Liver (tissue), 9 donors: ENCODE results near the gene RER1. TPM values are rescaled to one million over a fixed set of nuclear protein-coding genes. Genes with fewer than 3 reads are reported as not detected.

Experiments used
- DNase-seq: peaks from one replicate; pipeline ENCODE4 v3.0.0-alpha.2; 2017; ENCODE audit warnings: low spot score
- H3K27ac ChIP-seq, 2 donors: one replicate each; pipeline ENCODE4 v1.7.0; 2013; ENCODE audit warnings: inconsistent platforms in 2 of 2, low read length in 2 of 2, control low read depth in 1 of 2, low read depth in 1 of 2, mild to moderate bottlenecking in 1 of 2
- H3K27me3 ChIP-seq, 4 donors: one replicate each; pipeline versions ENCODE4 v1.6.1 to v1.7.0; 2013; ENCODE audit warnings: low read length in 3 of 4, inconsistent platforms in 1 of 4, mild to moderate bottlenecking in 1 of 4, moderate library complexity in 1 of 4; ENCODE audit not compliant: control insufficient read depth in 4 of 4, insufficient read depth in 4 of 4
- H3K36me3 ChIP-seq, 4 donors: one replicate each; pipeline versions ENCODE4 v1.6.1 to v1.7.0; 2013; ENCODE audit warnings: low read length in 3 of 4, mild to moderate bottlenecking in 3 of 4, low read depth in 1 of 4, moderate library complexity in 1 of 4; ENCODE audit not compliant: control insufficient read depth in 4 of 4, insufficient read depth in 3 of 4
- H3K4me1 ChIP-seq, 4 donors: one replicate each; pipeline versions ENCODE4 v1.6.1 to v1.7.0; 2013; ENCODE audit warnings: low read length in 3 of 4, mild to moderate bottlenecking in 3 of 4, moderate library complexity in 1 of 4; ENCODE audit not compliant: control insufficient read depth in 4 of 4, insufficient read depth in 4 of 4
- H3K4me3 ChIP-seq, 3 donors: one replicate each; pipeline versions ENCODE4 v1.6.1 to v1.7.0; 2013; ENCODE audit warnings: low read length in 3 of 3, control low read depth in 1 of 3, low read depth in 1 of 3, mild to moderate bottlenecking in 1 of 3
- H3K9ac ChIP-seq, 2 donors: one replicate each; pipeline ENCODE4 v1.7.0; 2013; ENCODE audit warnings: low read length in 2 of 2, mild to moderate bottlenecking in 2 of 2, moderate library complexity in 2 of 2, control low read depth in 1 of 2, low read depth in 1 of 2
- H3K9me3 ChIP-seq, 4 donors: one replicate each; pipeline versions ENCODE4 v1.6.1 to v1.7.0; 2013; ENCODE audit warnings: low read length in 3 of 4; ENCODE audit not compliant: control insufficient read depth in 4 of 4
- CTCF ChIP-seq: fragments of 150-350 bp; IDR thresholded peaks from 2 replicates; pipeline ENCODE4 v1.5.1; 2017; ENCODE audit warnings: improper control_type of control experiment, low read depth, low read length; ENCODE audit not compliant: missing input control
- EGR1 ChIP-seq, 2 donors: IDR thresholded peaks; 2 replicates each; pipeline ENCODE4 v1.6.1; 2016 to 2018; ENCODE audit warnings: antibody characterized with exemption in 2 of 2, low read depth in 2 of 2
- FOXA1 ChIP-seq: IDR thresholded peaks from 2 replicates; pipeline ENCODE4 v1.6.1; 2016; ENCODE audit warnings: antibody characterized with exemption
- FOXA2 ChIP-seq: IDR thresholded peaks from 2 replicates; pipeline ENCODE4 v1.6.1; 2016; ENCODE audit warnings: antibody characterized with exemption
- GABPA ChIP-seq, 2 donors: IDR thresholded peaks in 1 of 2; conservative IDR thresholded peaks in 1 of 2; 2 replicates each; pipeline ENCODE4 v1.6.1; 2016; ENCODE audit warnings: antibody characterized with exemption in 2 of 2, mild to moderate bottlenecking in 1 of 2, moderate library complexity in 1 of 2
- HNF4A ChIP-seq, 2 donors: conservative IDR thresholded peaks; 2 replicates each; pipeline ENCODE4 v1.6.1; 2016; ENCODE audit warnings: antibody characterized with exemption in 2 of 2, mild to moderate bottlenecking in 2 of 2
- HNF4G ChIP-seq: IDR thresholded peaks from 2 replicates; pipeline ENCODE4 v1.6.1; 2016; ENCODE audit warnings: antibody characterized with exemption
- JUND ChIP-seq, 2 donors: IDR thresholded peaks; 2 replicates each; pipeline ENCODE4 v1.6.1; 2016; ENCODE audit warnings: antibody characterized with exemption in 2 of 2
- NR2F2 ChIP-seq: IDR thresholded peaks from 2 replicates; pipeline ENCODE4 v1.6.1; 2016; ENCODE audit warnings: antibody characterized with exemption
- RAD21 ChIP-seq, 2 donors: IDR thresholded peaks; 2 replicates each; pipeline ENCODE4 v1.6.1; 2016; ENCODE audit warnings: antibody characterized with exemption in 2 of 2, mild to moderate bottlenecking in 2 of 2
- REST ChIP-seq: IDR thresholded peaks from 2 replicates; pipeline ENCODE4 v1.6.1; 2016; ENCODE audit warnings: antibody characterized with exemption, mild to moderate bottlenecking
- RXRA ChIP-seq, 2 donors: IDR thresholded peaks; 2 replicates each; pipeline ENCODE4 v1.6.1; 2017 to 2018; ENCODE audit warnings: antibody characterized with exemption in 2 of 2, mild to moderate bottlenecking in 1 of 2
- SP1 ChIP-seq: IDR thresholded peaks from 2 replicates; pipeline ENCODE4 v1.6.1; 2018; ENCODE audit warnings: antibody characterized with exemption, mild to moderate bottlenecking
- TAF1 ChIP-seq: conservative IDR thresholded peaks from 2 replicates; pipeline ENCODE4 v1.6.1; 2016; ENCODE audit warnings: antibody characterized with exemption, mild to moderate bottlenecking
- YY1 ChIP-seq: IDR thresholded peaks from 2 replicates; pipeline ENCODE4 v1.6.1; 2016; ENCODE audit warnings: antibody characterized with exemption, mild to moderate bottlenecking
- WGBS: extraction: QIAGEN DNeasy Blood & Tissue Kit; methylation state at CpG from one replicate; pipeline ENCODE4 v1.1.7; 2013; 5-methylcytosine and 5-hydroxymethylcytosine counted together
- polyA plus RNA-seq, 2 donors: library from polyadenylated mRNA; stranded (reverse) in 1 of 2; unstranded in 1 of 2; fragments of 200-250 nt in 1 of 2; fragments of >200 nt in 1 of 2; fragmentation: Nextera tagmentation in 1 of 2; extraction: Ambion mirVana in 1 of 2; gene quantifications; one replicate each; pipeline versions ENCODE4 v1.2.1 to v1.2.3, GENCODE V29; 2013 to 2015
- total RNA-seq, 2 donors: library from RNA; depleted of rRNA; stranded (reverse); fragments of >200 nt; gene quantifications; one replicate each; pipeline ENCODE4 v1.2.3, GENCODE V29; 2014
- TF ChIP-seq, protein P1 (sequence below): IDR thresholded peaks from 2 replicates; pipeline ENCODE4 v1.6.1; 2016; ENCODE audit warnings: antibody characterized with exemption
- TF ChIP-seq, protein P2 (sequence below): IDR thresholded peaks from 2 replicates; pipeline ENCODE4 v1.6.1; 2016; ENCODE audit warnings: antibody characterized with exemption
- TF ChIP-seq, protein P3 (sequence below): IDR thresholded peaks from 2 replicates; pipeline ENCODE4 v1.6.1; 2016; ENCODE audit warnings: antibody characterized with exemption
- donor health status: healthy.
- donor health status: healthy.
- donor health status: healthy.
- donor health status: healthy.
- donor health status: healthy.

Gene RER1
- total and polyA plus RNA-seq, 4 donors, result 43.5 to 142 (median 89.7) TPM

GRCh38 chr1:2411801-2412394 lies 20.3 kb downstream of the RER1 start:
- no peaks in the 10 kb centered on the region for H3K27me3 ChIP-seq
- DNase-seq, result no peak
- H3K9me3 ChIP-seq, result no peaks in the 10 kb centered on the region
- H3K9ac ChIP-seq, result peak overlapping the region; percentile 29 to 57
- TF ChIP-seq RXRA (IDR thresholded peaks at IDR 0.05), result no peak
- TF ChIP-seq REST, result no peak
- TF ChIP-seq FOXA1, result no peak
- 4% methylated on average over 38 of the region's 38 CpGs for WGBS
- H3K36me3 ChIP-seq, result peaks cover 0 to 2% (median 0%) of the 10 kb centered on the region in 4 donors
- H3K27ac ChIP-seq, result peak overlapping the region; percentile 81 to 95
- H3K4me3 ChIP-seq, result peak overlapping the region; percentile 73 to 93 (median 86)
- peaks cover 19 to 69% (median 62%) of the 10 kb centered on the region in 4 donors for H3K4me1 ChIP-seq

DNA sequence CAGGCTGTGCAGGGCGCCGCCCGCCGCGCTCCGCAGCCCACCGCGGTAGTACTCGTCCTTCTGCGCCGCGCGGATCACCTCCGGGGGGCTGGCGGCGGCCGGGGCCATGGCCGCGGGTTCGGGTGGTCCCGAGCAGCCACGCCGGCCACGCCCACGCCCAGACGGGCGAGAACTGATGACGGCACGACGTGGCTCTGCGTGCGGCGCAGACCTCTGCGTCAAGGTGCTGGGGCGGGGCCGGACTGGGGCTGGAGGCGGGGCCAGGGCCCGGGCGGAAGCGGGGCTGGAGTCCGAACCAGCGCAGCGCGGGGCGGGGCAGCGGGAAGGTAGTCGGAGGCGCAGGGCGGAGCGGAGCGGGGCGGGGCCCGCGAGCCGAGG lies 20.7 kb downstream of the RER1 start, which contains the start of gene PEX10:
Gene PEX10, minus strand, starts transcription at position 170 of the 378 bp plus-strand sequence. Its CDS starts 62 bp downstream, at position 108.
- peaks cover 19 to 65% (median 59%) of the 10 kb centered on the region in 4 donors for H3K4me1 ChIP-seq
- peak within 1 kb of the TSS; percentile 81 to 95 for H3K27ac ChIP-seq
- H3K9me3 ChIP-seq, result no peaks in the 10 kb centered on the region
- peaks cover 0 to 2% (median 0%) of the 10 kb centered on the region in 4 donors for H3K36me3 ChIP-seq
- peak; percentile 99 for DNase-seq
- under 1% methylated on average over 55 of the region's 55 CpGs for WGBS
- H3K4me3 ChIP-seq, result peak within 1 kb of the TSS; percentile 73 to 93 (median 90)
- H3K9ac ChIP-seq, result peak within 1 kb of the TSS; percentile 29 to 82
- H3K27me3 ChIP-seq, result no peaks in the 10 kb centered on the region
- no peak for TF ChIP-seq RXRA (IDR thresholded peaks at IDR 0.05)
- TF ChIP-seq EGR1 (IDR thresholded peaks at IDR 0.05; ENCODE audit: low read depth in 2 of 2), result peak in 1 of 2 donors; percentile 67
- no peak for TF ChIP-seq RAD21 (IDR thresholded peaks at IDR 0.05)
- no peak for TF ChIP-seq HNF4G
- TF ChIP-seq, protein P1, sequence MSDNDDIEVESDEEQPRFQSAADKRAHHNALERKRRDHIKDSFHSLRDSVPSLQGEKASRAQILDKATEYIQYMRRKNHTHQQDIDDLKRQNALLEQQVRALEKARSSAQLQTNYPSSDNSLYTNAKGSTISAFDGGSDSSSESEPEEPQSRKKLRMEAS, result no peak
- TF ChIP-seq, protein P2, sequence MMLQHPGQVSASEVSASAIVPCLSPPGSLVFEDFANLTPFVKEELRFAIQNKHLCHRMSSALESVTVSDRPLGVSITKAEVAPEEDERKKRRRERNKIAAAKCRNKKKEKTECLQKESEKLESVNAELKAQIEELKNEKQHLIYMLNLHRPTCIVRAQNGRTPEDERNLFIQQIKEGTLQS, result no peak
- no peak for TF ChIP-seq YY1
- TF ChIP-seq TAF1, result no peak
- no peak for TF ChIP-seq HNF4A (conservative IDR thresholded peaks at IDR 0.05)
- peak; percentile 48 for TF ChIP-seq SP1
- TF ChIP-seq FOXA2, result no peak
- TF ChIP-seq CTCF, result no peak
- TF ChIP-seq FOXA1, result no peak
- TF ChIP-seq REST, result no peak
- no peak for TF ChIP-seq NR2F2
- TF ChIP-seq, protein P3, sequence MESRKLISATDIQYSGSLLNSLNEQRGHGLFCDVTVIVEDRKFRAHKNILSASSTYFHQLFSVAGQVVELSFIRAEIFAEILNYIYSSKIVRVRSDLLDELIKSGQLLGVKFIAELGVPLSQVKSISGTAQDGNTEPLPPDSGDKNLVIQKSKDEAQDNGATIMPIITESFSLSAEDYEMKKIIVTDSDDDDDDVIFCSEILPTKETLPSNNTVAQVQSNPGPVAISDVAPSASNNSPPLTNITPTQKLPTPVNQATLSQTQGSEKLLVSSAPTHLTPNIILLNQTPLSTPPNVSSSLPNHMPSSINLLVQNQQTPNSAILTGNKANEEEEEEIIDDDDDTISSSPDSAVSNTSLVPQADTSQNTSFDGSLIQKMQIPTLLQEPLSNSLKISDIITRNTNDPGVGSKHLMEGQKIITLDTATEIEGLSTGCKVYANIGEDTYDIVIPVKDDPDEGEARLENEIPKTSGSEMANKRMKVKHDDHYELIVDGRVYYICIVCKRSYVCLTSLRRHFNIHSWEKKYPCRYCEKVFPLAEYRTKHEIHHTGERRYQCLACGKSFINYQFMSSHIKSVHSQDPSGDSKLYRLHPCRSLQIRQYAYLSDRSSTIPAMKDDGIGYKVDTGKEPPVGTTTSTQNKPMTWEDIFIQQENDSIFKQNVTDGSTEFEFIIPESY, result no peak
- peak in 1 of 2 donors; percentile 79 for TF ChIP-seq GABPA (IDR thresholded peaks at IDR 0.05 in 1 of 2, conservative IDR thresholded peaks at IDR 0.05 in 1 of 2)
- TF ChIP-seq JUND (IDR thresholded peaks at IDR 0.05), result no peak
